GM12874 (cell line): ENCODE measurements around the gene HVCN1.

Source experiments
- CTCF ChIP-seq: IDR thresholded peaks from 2 replicates; pipeline ENCODE4 v1.5.1; 2011; ENCODE audit warnings: low read depth, mild to moderate bottlenecking, control low read depth, low read length, moderate library complexity; ENCODE audit not compliant: insufficient read depth

The HVCN1 gene

DNA sequence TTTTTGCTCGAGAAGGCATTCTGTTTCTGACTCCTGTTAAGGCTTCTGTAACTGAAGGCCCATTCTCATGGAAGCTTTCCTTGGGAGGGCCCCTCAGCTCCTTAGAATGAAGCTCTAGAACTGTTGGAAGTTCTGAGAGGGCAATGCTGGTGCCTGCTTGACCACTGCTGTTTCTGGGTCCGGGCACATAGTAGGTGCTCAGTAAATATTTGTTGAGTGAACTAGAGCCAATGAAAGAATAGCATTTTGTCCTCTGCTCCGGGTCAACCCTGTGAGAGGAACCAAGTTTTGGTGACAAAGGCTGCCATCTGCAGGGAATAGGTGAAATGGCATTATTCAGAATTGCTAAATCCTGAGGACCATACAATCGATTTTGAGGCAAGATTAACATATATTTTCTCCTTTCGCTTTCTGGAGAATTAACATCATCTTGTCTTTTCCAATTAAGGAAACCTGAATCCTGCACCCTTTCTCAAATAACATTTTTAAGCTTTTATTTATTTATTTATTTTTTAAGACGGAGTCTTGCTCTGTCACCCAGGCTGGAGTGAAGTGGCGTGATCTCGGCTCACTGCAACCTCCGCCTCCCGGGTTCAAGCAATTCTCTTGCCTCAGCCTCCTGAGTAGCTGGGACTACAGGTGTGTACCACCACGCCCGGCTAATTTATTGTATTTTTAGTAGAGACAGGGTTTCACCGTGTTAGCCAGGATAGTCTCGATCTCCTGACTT, 86.7 kb downstream of the HVCN1 start:
- peak; percentile 61; the same call in 1 of the 2 replicates for TF ChIP-seq CTCF

DNA sequence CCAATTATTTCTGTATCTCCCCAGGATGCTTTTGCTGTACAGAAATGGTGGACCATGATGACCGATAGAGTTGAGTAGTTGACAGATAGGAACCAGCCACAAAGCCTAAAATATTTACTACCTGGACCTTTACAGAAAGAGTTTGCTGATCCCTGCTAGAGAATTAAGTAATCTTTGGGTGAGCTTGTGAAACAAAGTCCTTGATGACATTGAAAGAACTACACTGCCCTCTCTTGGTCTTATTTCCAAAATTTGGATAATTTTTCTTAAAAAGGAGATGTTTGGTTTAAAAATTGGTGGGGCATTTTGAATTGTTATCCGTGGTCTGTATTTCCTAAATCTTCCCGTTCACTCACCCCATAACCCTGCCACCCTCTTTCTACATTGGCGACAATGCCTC, 88.7 kb downstream of the HVCN1 start:
- no peak for TF ChIP-seq CTCF

GRCh38 chr12:110599334-110599733, 89.6 kb downstream of the HVCN1 start:
- no peak for TF ChIP-seq CTCF
